ENCODE data around the gene BCDIN3D. TPM values are rescaled to one million over a fixed set of nuclear protein-coding genes. Genes with fewer than 3 reads are reported as not detected.
"Not testable (repeated sequence)": the region's sequence is repeated elsewhere in the genome, so short reads cannot be mapped to it uniquely, and the experiment has no call there.

The BCDIN3D gene
- total and polyA plus RNA-seq, 2 donors (not counting 3 experiments of a cell fraction or from before 2014, with no cell fraction given) = 1.8 to 3.1 TPM

DNA sequence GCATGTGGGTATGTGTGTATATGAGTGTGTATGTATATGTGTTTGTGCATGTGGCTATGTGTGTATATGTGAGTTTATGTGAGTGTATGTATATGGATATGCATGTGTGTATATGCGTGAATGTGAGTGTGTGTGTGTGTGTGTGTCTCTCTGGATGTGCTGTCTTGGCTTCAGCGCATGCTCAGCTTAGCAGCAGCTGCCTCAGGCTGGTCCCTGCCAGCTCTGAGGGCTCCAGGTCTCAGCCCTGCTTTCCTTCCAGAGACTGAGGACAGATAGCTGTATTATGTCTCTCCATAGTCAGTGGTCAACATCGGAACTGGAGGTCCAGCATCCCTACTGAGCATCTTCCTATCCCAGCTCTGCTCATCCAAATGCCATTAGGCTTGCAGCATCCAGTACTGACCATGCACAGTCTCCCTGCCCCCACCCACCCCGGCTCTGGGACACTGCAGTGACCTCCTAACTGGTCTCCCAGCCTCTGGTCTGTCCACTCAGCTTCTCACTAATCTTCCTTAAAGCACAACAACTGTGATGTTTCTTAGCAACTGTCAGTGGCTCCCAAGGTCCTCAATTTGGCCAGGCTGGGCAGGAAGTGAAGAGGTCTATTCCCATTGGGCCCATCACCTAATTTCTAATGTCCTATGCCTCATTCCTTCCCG is 38.0 kb upstream of the BCDIN3D start:
- CTCF ChIA-PET = interaction anchor here (1.3 to 1.5 kb wide), 2 partner anchors 52 to 65 kb away, joined by 3 to 5 read pairs; no protein-coding TSS in a partner anchor
- H3K9ac ChIP-seq (replicated peaks; ENCODE audit: extremely low read depth, insufficient read depth, low read length) = no peak overlapping the region
- TF ChIP-seq, protein P1, sequence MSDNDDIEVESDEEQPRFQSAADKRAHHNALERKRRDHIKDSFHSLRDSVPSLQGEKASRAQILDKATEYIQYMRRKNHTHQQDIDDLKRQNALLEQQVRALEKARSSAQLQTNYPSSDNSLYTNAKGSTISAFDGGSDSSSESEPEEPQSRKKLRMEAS (IDR thresholded peaks at IDR 0.05; ENCODE audit: insufficient read depth, insufficient read length) = no peak
- no peak for TF ChIP-seq MYC (IDR thresholded peaks at IDR 0.05; ENCODE audit: low read depth, low read length)
- TF ChIP-seq FOS (IDR thresholded peaks at IDR 0.05; ENCODE audit: borderline replicate concordance, insufficient read depth, low read length) = no peak
- no peak for TF ChIP-seq JUN (IDR thresholded peaks at IDR 0.05; ENCODE audit: borderline replicate concordance, insufficient read depth, insufficient read length, low read depth)
- TF ChIP-seq POLR2AphosphoS5 (IDR thresholded peaks at IDR 0.05; ENCODE audit: insufficient read depth, low read depth, low read length) = no peak
- TF ChIP-seq EZH2 (IDR thresholded peaks at IDR 0.05; ENCODE audit: borderline replicate concordance, low read depth, low read length, severe bottlenecking) = no peak
- TF ChIP-seq GATA2 (IDR thresholded peaks at IDR 0.05; ENCODE audit: insufficient read depth, insufficient read length, low read depth, low read length) = no peak
- TF ChIP-seq, protein P2, sequence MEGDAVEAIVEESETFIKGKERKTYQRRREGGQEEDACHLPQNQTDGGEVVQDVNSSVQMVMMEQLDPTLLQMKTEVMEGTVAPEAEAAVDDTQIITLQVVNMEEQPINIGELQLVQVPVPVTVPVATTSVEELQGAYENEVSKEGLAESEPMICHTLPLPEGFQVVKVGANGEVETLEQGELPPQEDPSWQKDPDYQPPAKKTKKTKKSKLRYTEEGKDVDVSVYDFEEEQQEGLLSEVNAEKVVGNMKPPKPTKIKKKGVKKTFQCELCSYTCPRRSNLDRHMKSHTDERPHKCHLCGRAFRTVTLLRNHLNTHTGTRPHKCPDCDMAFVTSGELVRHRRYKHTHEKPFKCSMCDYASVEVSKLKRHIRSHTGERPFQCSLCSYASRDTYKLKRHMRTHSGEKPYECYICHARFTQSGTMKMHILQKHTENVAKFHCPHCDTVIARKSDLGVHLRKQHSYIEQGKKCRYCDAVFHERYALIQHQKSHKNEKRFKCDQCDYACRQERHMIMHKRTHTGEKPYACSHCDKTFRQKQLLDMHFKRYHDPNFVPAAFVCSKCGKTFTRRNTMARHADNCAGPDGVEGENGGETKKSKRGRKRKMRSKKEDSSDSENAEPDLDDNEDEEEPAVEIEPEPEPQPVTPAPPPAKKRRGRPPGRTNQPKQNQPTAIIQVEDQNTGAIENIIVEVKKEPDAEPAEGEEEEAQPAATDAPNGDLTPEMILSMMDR (IDR thresholded peaks at IDR 0.05; ENCODE audit: extremely low read depth in 1 of 2, insufficient read depth in 1 of 2, low read depth in 1 of 2, low read length in 2 of 2) = no peak
- no peak for TF ChIP-seq POLR2A (IDR thresholded peaks at IDR 0.05; ENCODE audit: low read depth, low read length)
- no TSS peak for BruUV-seq (replicated peaks)
- H3K36me3 ChIP-seq (ENCODE audit: control insufficient read depth in 2 of 2, extremely low read depth in 1 of 2, insufficient read depth in 2 of 2, low read length in 2 of 2) = no peaks in the 10 kb centered on the region
- DNase-seq (ENCODE audit: low read depth, low spot score) = no peak
- H4K20me1 ChIP-seq (replicated peaks; ENCODE audit: control insufficient read depth, extremely low read depth, insufficient read depth, low read length) = no peaks in the 10 kb centered on the region
- POLR2A ChIA-PET = no interaction called here
- dilution Hi-C loops (cut with MboI; ENCODE audit: extremely low pct_ligation_motif_present, low sequenced_read_pairs) (no loop called here), intact Hi-C loops (cut with micrococcal nuclease) (no loop called here)
- H3K79me2 ChIP-seq (ENCODE audit: control insufficient read depth, insufficient read depth, low read length) = no peaks in the 10 kb centered on the region
- no peak for FAIRE-seq
- no peaks in the 10 kb centered on the region for H3K4me1 ChIP-seq (ENCODE audit: control insufficient read depth, extremely low read depth, insufficient read depth, low read length)
- H2AFZ ChIP-seq (ENCODE audit: low read depth, low read length) = no peak overlapping the region
- no peaks in the 10 kb centered on the region for H3K9me1 ChIP-seq (replicated peaks; ENCODE audit: control insufficient read depth, extremely low read depth, insufficient read depth, low read length)
- no peak overlapping the region for H3K4me2 ChIP-seq (ENCODE audit: insufficient read depth, low read length)
- no peak overlapping the region for H3K4me3 ChIP-seq (replicated peaks in 1 of 3; ENCODE audit: insufficient read depth in 1 of 3, low read depth in 1 of 3, low read length in 3 of 3)
- H3K27ac ChIP-seq (ENCODE audit: insufficient read depth, low read depth, low read length) = no peak overlapping the region
- H3K9me3 ChIP-seq (replicated peaks; ENCODE audit: control insufficient read depth, insufficient read depth, low read length) = no peaks in the 10 kb centered on the region
- H3K27me3 ChIP-seq (ENCODE audit: control insufficient read depth in 2 of 2, insufficient read depth in 2 of 2, low read length in 2 of 2) = peaks cover 4 to 13% of the 10 kb centered on the region in 2 experiments

DNA sequence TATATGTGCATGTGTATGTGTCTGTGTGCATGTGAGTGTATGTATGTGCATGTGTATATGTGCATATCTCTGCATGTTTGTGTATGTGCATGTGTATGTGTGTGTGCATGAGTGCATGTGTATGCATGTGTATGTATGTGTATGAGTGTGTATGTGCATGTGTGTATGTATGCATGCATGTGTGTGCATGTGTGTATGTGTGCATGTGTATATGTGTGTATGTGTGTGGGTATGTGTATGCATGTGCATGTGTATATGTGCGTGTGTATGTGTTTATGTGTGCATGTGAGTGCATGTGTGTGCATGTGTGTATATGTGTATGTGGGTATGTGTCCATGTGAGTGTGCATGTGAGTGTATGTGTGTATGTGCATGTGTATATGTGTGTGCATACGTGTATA is 36.2 kb upstream of the BCDIN3D start:
- H3K79me2 ChIP-seq (ENCODE audit: control insufficient read depth, insufficient read depth, low read length); CTCF ChIA-PET; BruUV-seq (replicated peaks); intact Hi-C loops (cut with micrococcal nuclease); DNase-seq (ENCODE audit: low read depth, low spot score); H3K36me3 ChIP-seq (ENCODE audit: control insufficient read depth in 2 of 2, extremely low read depth in 1 of 2, insufficient read depth in 2 of 2, low read length in 2 of 2); dilution Hi-C loops (cut with MboI; ENCODE audit: extremely low pct_ligation_motif_present, low sequenced_read_pairs); H2AFZ ChIP-seq (ENCODE audit: low read depth, low read length); POLR2A ChIA-PET; H3K4me2 ChIP-seq (ENCODE audit: insufficient read depth, low read length); H3K9me3 ChIP-seq (replicated peaks; ENCODE audit: control insufficient read depth, insufficient read depth, low read length); H3K27me3 ChIP-seq (ENCODE audit: control insufficient read depth in 2 of 2, insufficient read depth in 2 of 2, low read length in 2 of 2); H3K4me3 ChIP-seq (replicated peaks in 1 of 3; ENCODE audit: insufficient read depth in 1 of 3, low read depth in 1 of 3, low read length in 3 of 3); FAIRE-seq; H4K20me1 ChIP-seq (replicated peaks; ENCODE audit: control insufficient read depth, extremely low read depth, insufficient read depth, low read length); H3K9me1 ChIP-seq (replicated peaks; ENCODE audit: control insufficient read depth, extremely low read depth, insufficient read depth, low read length); H3K27ac ChIP-seq (ENCODE audit: insufficient read depth, low read depth, low read length); H3K4me1 ChIP-seq (ENCODE audit: control insufficient read depth, extremely low read depth, insufficient read depth, low read length); H3K9ac ChIP-seq (replicated peaks; ENCODE audit: extremely low read depth, insufficient read depth, low read length): not testable (repeated sequence)
